Measurements from ENCODE around the gene DLG2.

DNA sequence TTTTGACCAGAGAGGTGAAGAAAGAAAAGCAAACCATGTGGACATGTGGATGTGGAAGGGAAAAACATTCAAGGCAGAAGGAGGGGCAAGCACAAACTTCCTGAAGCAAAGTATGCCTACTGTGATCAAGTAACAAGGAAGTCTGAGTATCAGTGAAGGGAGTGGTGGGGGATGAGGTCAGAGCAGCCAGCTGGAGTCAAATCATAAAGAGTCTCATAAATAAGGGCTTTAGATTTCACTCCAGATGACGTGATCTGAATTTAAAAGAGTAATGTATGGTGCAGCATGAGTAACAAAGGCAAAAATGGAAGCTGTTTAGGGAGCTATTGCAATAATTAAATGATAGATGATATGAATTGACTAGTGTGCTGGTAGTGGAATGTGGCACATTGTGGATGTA, 1675.6 kb downstream of the DLG2 start:
- TF ChIP-seq CREB1 (IDR thresholded peaks at IDR 0.05; ENCODE audit: low read depth) (no peak), TAF1 (IDR thresholded peaks at IDR 0.05; ENCODE audit: low read depth) (no peak)
